ENCODE measurements around the gene LAIR1.

DNA sequence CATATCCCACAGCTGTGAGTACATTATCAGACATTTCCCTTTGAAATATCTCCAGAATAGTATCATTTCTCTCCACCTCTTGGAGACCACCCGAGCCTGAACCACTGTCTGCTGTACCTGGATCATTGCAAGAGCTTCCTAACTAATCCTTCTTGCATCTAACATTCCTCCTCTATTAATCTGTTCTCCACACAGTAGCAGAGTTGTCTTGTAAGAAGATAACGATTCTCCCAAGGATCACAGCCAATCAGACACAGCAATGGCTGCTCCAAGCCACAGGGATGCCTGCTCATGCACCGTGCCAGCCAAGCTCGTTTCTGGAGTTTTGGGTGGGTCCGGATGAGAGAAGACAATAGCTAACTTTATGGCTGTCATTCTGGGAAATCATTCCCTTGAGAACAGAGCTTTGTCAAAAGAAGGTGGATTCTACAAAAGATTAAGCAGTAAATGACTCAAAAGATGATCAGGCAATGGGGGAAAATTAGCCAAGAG lies 14.5 kb upstream of the LAIR1 start:
- TF ChIP-seq, protein P1, sequence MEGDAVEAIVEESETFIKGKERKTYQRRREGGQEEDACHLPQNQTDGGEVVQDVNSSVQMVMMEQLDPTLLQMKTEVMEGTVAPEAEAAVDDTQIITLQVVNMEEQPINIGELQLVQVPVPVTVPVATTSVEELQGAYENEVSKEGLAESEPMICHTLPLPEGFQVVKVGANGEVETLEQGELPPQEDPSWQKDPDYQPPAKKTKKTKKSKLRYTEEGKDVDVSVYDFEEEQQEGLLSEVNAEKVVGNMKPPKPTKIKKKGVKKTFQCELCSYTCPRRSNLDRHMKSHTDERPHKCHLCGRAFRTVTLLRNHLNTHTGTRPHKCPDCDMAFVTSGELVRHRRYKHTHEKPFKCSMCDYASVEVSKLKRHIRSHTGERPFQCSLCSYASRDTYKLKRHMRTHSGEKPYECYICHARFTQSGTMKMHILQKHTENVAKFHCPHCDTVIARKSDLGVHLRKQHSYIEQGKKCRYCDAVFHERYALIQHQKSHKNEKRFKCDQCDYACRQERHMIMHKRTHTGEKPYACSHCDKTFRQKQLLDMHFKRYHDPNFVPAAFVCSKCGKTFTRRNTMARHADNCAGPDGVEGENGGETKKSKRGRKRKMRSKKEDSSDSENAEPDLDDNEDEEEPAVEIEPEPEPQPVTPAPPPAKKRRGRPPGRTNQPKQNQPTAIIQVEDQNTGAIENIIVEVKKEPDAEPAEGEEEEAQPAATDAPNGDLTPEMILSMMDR (conservative IDR thresholded peaks at IDR 0.05; ENCODE audit: low read length), result no peak
- no peak for TF ChIP-seq EZH2phosphoT487 (IDR thresholded peaks at IDR 0.05; ENCODE audit: borderline replicate concordance, low read depth, low read length)
